Left ventricle myocardium inferior (tissue), 1 donor: ENCODE data around the gene LRRC40. TPM values are rescaled to one million over a fixed set of nuclear protein-coding genes. Genes with fewer than 3 reads are reported as not detected.

ENCODE experiments used
- DNase-seq: peaks from one replicate; pipeline ENCODE4 v3.0.0-alpha.2; 2020
- H3K27ac ChIP-seq: fragments of 200-600 bp; replicated peaks from 2 replicates; pipeline ENCODE4 v1.8.0; 2021
- H3K27me3 ChIP-seq: fragments of 200-600 bp; 2 replicates; pipeline ENCODE4 v1.8.0; 2021; ENCODE audit warnings: low read depth
- H3K36me3 ChIP-seq: fragments of 200-600 bp; 2 replicates; pipeline ENCODE4 v1.8.0; 2021
- H3K4me1 ChIP-seq: fragments of 200-600 bp; 2 replicates; pipeline ENCODE4 v1.8.0; 2021
- H3K4me3 ChIP-seq: fragments of 200-600 bp; 2 replicates; pipeline ENCODE4 v1.8.0; 2021; ENCODE audit warnings: mild to moderate bottlenecking, moderate library complexity
- H3K9me3 ChIP-seq: fragments of 200-600 bp; replicated peaks from 2 replicates; pipeline ENCODE4 v1.8.0; 2021
- CTCF ChIP-seq: fragments of 200-600 bp; IDR thresholded peaks from 2 replicates; pipeline ENCODE4 v1.8.0; 2021; ENCODE audit warnings: antibody characterized with exemption, mild to moderate bottlenecking, borderline replicate concordance
- intact Hi-C: fragments of 100-400 bp; cut with micrococcal nuclease; formaldehyde crosslinking; loops from one replicate; pipeline ENCODE4 v1.11.0; 2022
- total RNA-seq: library from RNA; stranded (reverse); fragmentation: NEBNext Ultra II Directional; extraction: Animal tissue kit (Norgen Biotek cat#: 25700); gene quantifications from one replicate; pipeline ENCODE4 v1.2.1, GENCODE V29; 2021
- donor health status: DM: no; HTN: yes; CAD: no; lungs with severe emphysema.

The LRRC40 gene
- total RNA-seq, 1 donor from 2014 or later, result 9.0 TPM

GRCh38 chr1:70103770-70104169, 101.6 kb downstream of the LRRC40 start:
- no peaks in the 10 kb centered on the region for H3K4me1 ChIP-seq
- H3K27me3 ChIP-seq, result no peaks in the 10 kb centered on the region
- no peak overlapping the region for H3K27ac ChIP-seq
- H3K4me3 ChIP-seq, result no peak overlapping the region
- no peak for TF ChIP-seq CTCF
- DNase-seq, result no peak
- no peaks in the 10 kb centered on the region for H3K36me3 ChIP-seq
- intact Hi-C loops, result no loop called here
- no peaks in the 10 kb centered on the region for H3K9me3 ChIP-seq

- intact Hi-C loops, result no loop called here
- H3K27ac ChIP-seq, result no peak overlapping the region
- H3K4me3 ChIP-seq, result no peak overlapping the region
- no peak for TF ChIP-seq CTCF
- no peaks in the 10 kb centered on the region for H3K36me3 ChIP-seq
- no peak for DNase-seq
- no peaks in the 10 kb centered on the region for H3K4me1 ChIP-seq
- no peaks in the 10 kb centered on the region for H3K9me3 ChIP-seq
- H3K27me3 ChIP-seq, result no peaks in the 10 kb centered on the region
These were observed 103.6 kb downstream of the LRRC40 start for GRCh38 chr1:70101774-70102173.

DNA sequence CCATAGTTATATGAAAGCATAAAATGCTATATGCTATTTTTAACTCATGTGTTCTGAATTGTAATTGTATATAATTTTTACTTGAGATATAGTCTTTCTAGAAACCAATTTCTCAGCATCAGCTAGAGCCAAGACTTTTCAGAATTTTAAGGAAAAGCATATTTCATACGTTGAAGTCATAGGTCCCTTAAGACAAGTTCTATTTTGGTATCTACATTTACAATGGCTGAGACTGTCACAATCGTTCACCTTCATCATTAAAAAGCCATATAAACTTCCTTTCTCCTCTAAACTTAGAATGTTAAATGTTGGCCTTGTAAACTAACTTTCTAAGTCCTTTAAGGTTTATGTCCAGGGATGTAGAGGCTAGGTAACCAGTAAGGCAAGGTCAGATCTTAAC, 104.1 kb downstream of the LRRC40 start:
- intact Hi-C loops, result no loop called here
- no peak overlapping the region for H3K4me3 ChIP-seq
- DNase-seq, result no peak

More for the DNA sequence above, 104.1 kb downstream of the LRRC40 start:
- TF ChIP-seq CTCF, result no peak
- Histone ChIP-seq H3K27ac (no peak overlapping the region), H3K27me3 (no peaks in the 10 kb centered on the region), H3K4me1 (no peaks in the 10 kb centered on the region), H3K9me3 (no peaks in the 10 kb centered on the region), H3K36me3 (no peaks in the 10 kb centered on the region)

Other genes starting within 250 kb of the LRRC40 start
- gene SRSF11, start 15.8 kb upstream of the LRRC40 start, total RNA-seq, result 48.6 TPM
- 9.5 TPM for gene ANKRD13C, start 149.1 kb upstream of the LRRC40 start, total RNA-seq
- gene CTH, start 205.7 kb upstream of the LRRC40 start, total RNA-seq, result 0.91 TPM